GM12875 (cell line): ENCODE results near the gene SNX6.

Experiments
- H3K4me3 ChIP-seq: one replicate; pipeline ENCODE4 v1.5.1; 2011; ENCODE audit warnings: low read depth, low read length, control low read depth
- TF ChIP-seq, protein P1 (sequence below): IDR thresholded peaks from 2 replicates; pipeline ENCODE4 v1.5.1; 2011; ENCODE audit warnings: low read depth, mild to moderate bottlenecking, control low read depth, inconsistent platforms, low read length, moderate library complexity, borderline replicate concordance; ENCODE audit not compliant: insufficient read depth

The SNX6 gene

GRCh38 chr14:34596891-34597290 lies 33.1 kb downstream of the SNX6 start:
- TF ChIP-seq, protein P1, sequence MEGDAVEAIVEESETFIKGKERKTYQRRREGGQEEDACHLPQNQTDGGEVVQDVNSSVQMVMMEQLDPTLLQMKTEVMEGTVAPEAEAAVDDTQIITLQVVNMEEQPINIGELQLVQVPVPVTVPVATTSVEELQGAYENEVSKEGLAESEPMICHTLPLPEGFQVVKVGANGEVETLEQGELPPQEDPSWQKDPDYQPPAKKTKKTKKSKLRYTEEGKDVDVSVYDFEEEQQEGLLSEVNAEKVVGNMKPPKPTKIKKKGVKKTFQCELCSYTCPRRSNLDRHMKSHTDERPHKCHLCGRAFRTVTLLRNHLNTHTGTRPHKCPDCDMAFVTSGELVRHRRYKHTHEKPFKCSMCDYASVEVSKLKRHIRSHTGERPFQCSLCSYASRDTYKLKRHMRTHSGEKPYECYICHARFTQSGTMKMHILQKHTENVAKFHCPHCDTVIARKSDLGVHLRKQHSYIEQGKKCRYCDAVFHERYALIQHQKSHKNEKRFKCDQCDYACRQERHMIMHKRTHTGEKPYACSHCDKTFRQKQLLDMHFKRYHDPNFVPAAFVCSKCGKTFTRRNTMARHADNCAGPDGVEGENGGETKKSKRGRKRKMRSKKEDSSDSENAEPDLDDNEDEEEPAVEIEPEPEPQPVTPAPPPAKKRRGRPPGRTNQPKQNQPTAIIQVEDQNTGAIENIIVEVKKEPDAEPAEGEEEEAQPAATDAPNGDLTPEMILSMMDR: no peak
- H3K4me3 ChIP-seq: no peak overlapping the region

DNA sequence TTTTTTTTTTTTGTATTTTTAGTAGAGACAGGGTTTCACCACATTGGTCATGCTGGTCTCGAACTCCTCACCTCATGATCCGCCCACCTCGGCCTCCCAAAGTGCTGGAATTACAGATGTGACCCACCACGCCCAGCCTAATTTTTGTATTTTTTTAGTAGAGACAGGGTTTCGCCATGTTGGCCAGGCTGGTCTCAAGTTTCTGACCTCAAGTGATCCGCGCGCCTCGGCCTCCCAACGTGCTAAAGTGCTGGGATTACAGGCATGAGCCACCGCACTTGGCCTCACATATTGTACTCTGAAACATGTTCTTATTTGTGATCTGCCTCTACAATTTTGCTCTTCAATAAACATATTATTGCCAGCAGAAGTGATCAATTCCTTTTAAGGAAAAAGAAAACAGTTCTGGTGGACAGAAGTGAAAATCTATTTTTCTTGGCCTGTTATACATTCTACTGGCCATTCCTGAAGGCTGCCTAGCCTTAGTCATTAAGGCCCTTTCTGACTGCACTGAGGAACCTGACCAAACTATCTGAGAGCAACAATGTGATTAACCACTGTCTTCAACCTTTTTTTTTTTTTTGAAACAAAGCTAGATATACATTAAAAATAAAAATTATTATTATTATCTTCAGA lies 36.1 kb downstream of the SNX6 start:
- TF ChIP-seq, protein P1: no peak
- H3K4me3 ChIP-seq: no peak overlapping the region

GRCh38 chr14:34592623-34593022 lies 37.3 kb downstream of the SNX6 start:
- TF ChIP-seq, protein P1: no peak
- no peak overlapping the region for H3K4me3 ChIP-seq

DNA sequence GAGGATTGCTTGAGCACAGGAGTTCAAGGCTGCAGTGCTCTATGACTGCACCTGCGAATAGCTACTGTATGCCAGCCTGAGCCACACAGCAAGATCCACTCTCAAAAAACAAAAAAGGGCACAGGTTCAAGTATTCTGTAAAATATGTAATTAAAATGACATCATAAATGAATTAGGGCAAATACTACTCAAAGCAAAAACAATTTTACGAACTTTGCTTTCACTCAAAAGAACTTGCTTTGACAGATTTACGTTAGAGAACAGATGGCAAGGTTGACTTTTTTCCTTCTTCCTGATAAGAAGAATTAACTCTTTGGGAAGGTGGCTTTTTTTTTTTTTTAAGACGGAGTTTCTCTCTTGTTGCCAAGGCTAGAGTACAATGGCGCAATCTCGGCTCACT lies 46.4 kb downstream of the SNX6 start:
- TF ChIP-seq, protein P1: no peak
- no peak overlapping the region for H3K4me3 ChIP-seq

DNA sequence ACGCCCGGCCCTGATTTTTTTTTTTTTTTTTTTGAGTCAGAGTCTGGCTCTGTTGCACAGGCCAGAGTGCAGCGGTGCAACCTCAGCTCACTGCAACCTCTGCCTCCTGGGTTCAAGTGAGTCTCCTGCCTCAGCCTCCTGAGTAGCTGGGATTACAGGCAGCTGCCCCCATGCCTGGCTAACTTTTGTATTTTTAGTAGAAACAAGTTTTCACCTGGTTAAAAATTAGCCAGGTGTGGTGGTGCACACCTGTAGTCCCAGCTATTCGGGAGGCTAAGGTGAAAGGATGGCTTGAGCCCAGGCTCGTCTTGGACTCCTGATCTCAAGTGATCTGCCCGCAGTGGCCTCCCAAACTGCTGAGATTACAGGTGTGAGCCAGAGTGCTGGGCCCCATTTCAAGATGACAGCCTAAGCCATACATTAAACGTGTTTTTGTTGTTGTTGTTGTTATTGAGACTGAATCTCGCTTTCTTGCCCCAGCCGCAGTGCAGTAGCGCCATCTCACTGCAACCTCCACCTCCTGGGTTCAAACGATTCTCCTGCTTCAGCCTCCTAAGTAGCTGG lies 47.7 kb downstream of the SNX6 start:
- TF ChIP-seq, protein P1: no peak
- H3K4me3 ChIP-seq: no peak overlapping the region

- TF ChIP-seq, protein P1: no peak
Observed at GRCh38 chr14:34580381-34580780, 49.6 kb downstream of the SNX6 start.

DNA sequence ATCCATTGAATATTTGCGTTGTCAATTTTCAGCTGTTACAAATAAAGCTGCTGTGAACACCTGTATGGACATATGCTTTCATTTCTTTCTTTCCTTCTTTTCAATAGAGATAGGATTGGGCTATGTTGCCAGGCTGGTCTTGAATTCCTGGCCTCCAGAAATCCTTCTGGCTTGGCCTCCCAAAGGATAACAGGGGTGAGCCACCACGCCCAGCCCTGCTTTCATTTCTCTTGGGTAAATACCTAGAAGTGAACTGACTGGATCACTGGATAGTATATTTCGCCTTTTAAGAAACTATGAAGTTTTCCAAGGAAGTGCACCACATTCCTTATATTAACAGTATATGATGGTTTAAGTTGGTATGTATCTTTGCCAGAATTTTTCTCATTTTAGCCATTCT lies 58.2 kb downstream of the SNX6 start:
- no peak overlapping the region for H3K4me3 ChIP-seq
- TF ChIP-seq, protein P1: no peak

More at GRCh38 chr14:34580381-34580780, 49.6 kb downstream of the SNX6 start:
- no peak overlapping the region for H3K4me3 ChIP-seq
